GM18520 (cell line): ENCODE measurements around the gene ING1.
A peak's percentile ranks its signal among the peaks of the same experiment; 100 is the strongest.
"Not testable (repeated sequence)": the region's sequence is repeated elsewhere in the genome, so short reads cannot be mapped to it uniquely, and the experiment has no call there.

Experiments
- ATAC-seq: cut with Tn5 transposase; IDR thresholded peaks from one replicate; pipeline ENCODE4 v1.9.1; 2021; ENCODE audit not compliant: unreplicated experiment

Gene ING1

GRCh38 chr13:110690516-110690915, 23.0 kb upstream of the ING1 start:
- no peak for ATAC-seq

- ATAC-seq, result not testable (repeated sequence)
Observed at GRCh38 chr13:110695774-110696173, 17.7 kb upstream of the ING1 start.

GRCh38 chr13:110696776-110697175, 16.7 kb upstream of the ING1 start:
- ATAC-seq, result no peak

- no peak for ATAC-seq
Observed at GRCh38 chr13:110697842-110698241, 15.7 kb upstream of the ING1 start.

- no peak for ATAC-seq
Observed at GRCh38 chr13:110698689-110699088, 14.8 kb upstream of the ING1 start.

- ATAC-seq, result no peak
Observed at GRCh38 chr13:110699148-110700145, 14.1 kb upstream of the ING1 start.

GRCh38 chr13:110700186-110700585, 13.3 kb upstream of the ING1 start:
- ATAC-seq, result no peak

- no peak for ATAC-seq
Observed at GRCh38 chr13:110700641-110701040, 12.9 kb upstream of the ING1 start.

GRCh38 chr13:110701061-110701460, 12.4 kb upstream of the ING1 start:
- not testable (repeated sequence) for ATAC-seq

GRCh38 chr13:110702089-110702488, 11.4 kb upstream of the ING1 start:
- ATAC-seq, result no peak

GRCh38 chr13:110702591-110703526, 10.6 kb upstream of the ING1 start:
- ATAC-seq, result no peak

GRCh38 chr13:110705356-110705825, 8.1 kb upstream of the ING1 start:
- no peak for ATAC-seq

GRCh38 chr13:110705826-110706569, 7.5 kb upstream of the ING1 start, which contains the start of gene CARS2:
CARS2 (minus strand) TSS chr13:110706116; CDS start chr13:110706093, 23 bp downstream.
- ATAC-seq, result peak; percentile 88

- ATAC-seq, result no peak
Observed at GRCh38 chr13:110706570-110707372, 6.7 kb upstream of the ING1 start.

- peak; percentile 16 for ATAC-seq
Observed at GRCh38 chr13:110712081-110712848, 1.2 kb upstream of the ING1 start.

- peak; percentile 33 for ATAC-seq
Observed at GRCh38 chr13:110712849-110713641, 455 bp upstream of the ING1 start.

- no peak for ATAC-seq
Observed at GRCh38 chr13:110713981-110714796, 689 bp downstream of the ING1 start.
